Left lobe of liver (tissue), 2 donors: ENCODE results near the gene SYCE1L. TPM values are rescaled to one million over a fixed set of nuclear protein-coding genes. Genes with fewer than 3 reads are reported as not detected.
"Not testable (repeated sequence)": the region's sequence is repeated elsewhere in the genome, so short reads cannot be mapped to it uniquely, and the experiment has no call there.

Experiments
- ATAC-seq: fragments of 200-7000 bp; cut with Tn5 transposase; one replicate; pipeline ENCODE4 v1.9.1; 2020; ENCODE audit warnings: mild to moderate bottlenecking, moderate library complexity
- DNase-seq: peaks from one replicate; pipeline ENCODE4 v3.0.0-alpha.2; 2020; ENCODE audit warnings: low spot score
- total RNA-seq: library from RNA; stranded (reverse); gene quantifications from one replicate; pipeline ENCODE4 v1.2.1, GENCODE V29; 2021
- donor health status: DM: no; HTN: no; CAD: no; lungs with moderate emphysema.
- donor health status: DM: no; HTN: yes; CAD: no.

Gene SYCE1L
- total RNA-seq, 1 donor from 2014 or later: 0.65 TPM

DNA sequence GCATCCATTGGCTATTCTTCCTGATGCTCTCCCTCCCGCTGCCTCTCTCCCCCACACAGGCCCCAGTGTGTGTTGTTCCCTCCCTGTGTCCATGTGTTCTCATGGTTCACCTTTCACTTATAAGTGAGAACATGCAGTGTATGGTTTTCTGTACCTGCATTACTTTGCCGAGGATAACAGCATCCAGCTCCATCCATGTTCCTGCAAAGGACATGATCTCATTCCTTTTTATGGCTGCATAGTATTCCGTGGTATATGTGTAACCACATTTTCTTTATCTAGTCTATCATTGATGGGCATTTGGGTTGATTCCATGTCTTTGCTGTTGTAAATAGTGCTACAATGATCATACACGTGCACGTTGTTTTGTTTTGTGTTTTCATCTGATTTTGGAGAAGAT lies 43.3 kb downstream of the SYCE1L start:
- ATAC-seq, DNase-seq: not testable (repeated sequence)

DNA sequence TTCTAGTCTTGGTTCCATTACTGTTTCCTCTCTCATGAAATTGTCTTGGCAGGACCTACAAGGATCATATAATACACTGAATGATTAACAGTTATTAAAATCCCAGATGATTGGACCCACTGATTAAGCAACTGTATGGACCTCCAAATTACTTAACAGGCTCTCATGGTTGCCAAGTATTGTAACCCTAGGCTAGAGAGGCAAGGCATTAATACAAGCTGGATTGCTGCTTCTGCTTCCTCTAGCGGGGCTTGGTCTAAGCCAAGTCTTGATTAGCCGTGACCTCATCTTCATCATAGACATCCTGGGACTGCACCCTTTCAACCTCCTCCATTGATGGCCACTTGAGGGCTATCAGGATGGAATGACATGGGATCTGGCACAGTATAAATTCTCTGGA lies 46.9 kb downstream of the SYCE1L start:
- DNase-seq (no peak), ATAC-seq (no peak)

DNA sequence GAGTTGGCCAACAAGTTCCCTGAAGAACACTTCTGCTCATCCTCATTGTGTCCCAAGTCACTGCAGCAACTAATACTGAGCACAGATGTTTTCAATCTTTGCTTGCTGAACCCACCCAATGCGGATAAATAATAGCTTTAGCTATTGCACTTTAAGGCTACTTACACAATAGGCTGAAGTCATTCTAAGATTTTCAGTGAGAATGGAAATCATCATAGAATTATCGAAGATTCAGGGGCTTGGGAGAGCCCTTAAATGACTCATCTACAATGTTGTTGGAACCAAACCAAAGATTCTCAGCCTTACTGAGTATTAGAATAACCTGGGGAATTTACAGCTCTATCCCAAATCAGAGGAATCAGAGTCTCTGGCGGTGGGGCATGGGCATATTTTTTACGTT lies 51.2 kb downstream of the SYCE1L start:
- DNase-seq (no peak), ATAC-seq (no peak)

Other genes with a start within 250 kb of the SYCE1L start
- 40.0 TPM for gene MON1B, start 8.2 kb upstream of the SYCE1L start, total RNA-seq
- 0.28 TPM for gene ADAMTS18, start 235.6 kb downstream of the SYCE1L start, total RNA-seq